OCI-LY3 (cell line): ENCODE data around the gene IGIP.
A peak's percentile ranks its signal among the peaks of the same experiment; 100 is the strongest.

Experiments
- H2AFZ ChIP-seq: fragments of 200-600, 300-600 bp; shearing (Covaris generic); 2 replicates; pipeline ENCODE4 v1.6.0; 2014; ENCODE audit warnings: antibody characterized with exemption, low read depth, low read length
- H3K27ac ChIP-seq: fragments of 200-600, 300-600 bp; sonication (generic); 2 replicates; pipeline ENCODE4 v1.5.1; 2014; ENCODE audit warnings: mild to moderate bottlenecking, low read length, moderate library complexity, mixed read lengths
- H3K27me3 ChIP-seq: fragments of 200-600, 300-600 bp; sonication (generic); 2 replicates; pipeline ENCODE4 v1.6.1; 2014; ENCODE audit warnings: low read depth, low read length, mixed read lengths
- H3K36me3 ChIP-seq: fragments of 200-600, 300-600 bp; sonication (generic); replicated peaks from 2 replicates; pipeline ENCODE3; 2014; ENCODE audit warnings: low read depth, low read length, mixed read lengths
- H3K4me1 ChIP-seq: fragments of 300-600, 200-600 bp; sonication (generic); 2 replicates; pipeline ENCODE4 v1.6.1; 2014; ENCODE audit warnings: low read length, mixed read lengths
- H3K4me2 ChIP-seq: fragments of 200-600, 300-600 bp; sonication (generic); 2 replicates; pipeline ENCODE4 v1.6.1; 2014; ENCODE audit warnings: low read length, mixed read lengths
- H3K4me3 ChIP-seq: fragments of 300-600, 200-600 bp; sonication (generic); 2 replicates; pipeline ENCODE4 v1.5.1; 2014; ENCODE audit warnings: antibody characterized with exemption, mild to moderate bottlenecking, low read length, moderate library complexity
- H3K79me2 ChIP-seq: fragments of 300-600, 200-600 bp; shearing (Covaris generic); 2 replicates; pipeline ENCODE4 v1.6.1; 2014; ENCODE audit warnings: mild to moderate bottlenecking, low read length, mixed read lengths
- H3K9ac ChIP-seq: fragments of 300-600, 200-600 bp; shearing (Covaris generic); 2 replicates; pipeline ENCODE4 v1.6.0; 2014; ENCODE audit warnings: mild to moderate bottlenecking, low read length, moderate library complexity
- H3K9me3 ChIP-seq: fragments of 200-600, 300-600 bp; shearing (Covaris generic); 2 replicates; pipeline ENCODE4 v1.6.1; 2014; ENCODE audit warnings: low read length, mixed read lengths; ENCODE audit not compliant: insufficient read depth
- H4K20me1 ChIP-seq: fragments of 200-600, 300-600 bp; sonication (generic); 2 replicates; pipeline ENCODE4 v1.6.1; 2016; ENCODE audit warnings: low read length, mixed read lengths; ENCODE audit not compliant: insufficient read depth
- EZH2phosphoT487 ChIP-seq: fragments of 200-600 bp; shearing (Covaris generic); IDR thresholded peaks from 2 replicates; pipeline ENCODE4 v1.6.1; 2018; ENCODE audit warnings: antibody characterized with exemption, mixed run types, low read depth
- TF ChIP-seq, protein P1 (sequence below): fragments of 200-600, 300-600 bp; sonication (generic); IDR thresholded peaks from 2 replicates; pipeline ENCODE4 v1.5.1; 2014; ENCODE audit warnings: antibody characterized with exemption, low read length, low read depth

Gene IGIP

DNA sequence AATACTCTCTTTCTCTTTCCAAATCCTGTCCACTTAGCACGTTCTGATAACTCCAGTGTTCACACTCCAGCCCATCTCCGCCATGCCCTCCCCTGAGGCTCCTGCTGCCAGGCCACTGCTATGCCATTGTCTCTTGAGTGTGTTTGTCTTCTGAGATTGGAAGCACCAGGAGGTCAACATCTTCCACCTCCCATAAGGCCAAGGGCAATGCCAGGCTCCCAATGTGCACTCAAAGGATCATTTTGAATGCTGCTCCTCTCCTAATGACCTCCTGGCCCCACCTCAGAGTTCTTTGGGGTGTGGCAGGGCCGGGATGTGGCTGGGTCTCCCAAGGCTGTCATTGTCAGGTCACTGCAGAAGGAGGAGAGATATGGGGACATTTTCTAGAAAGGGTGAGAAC, 19.5 kb downstream of the IGIP start:
- Histone ChIP-seq H3K9me3 (no peaks in the 10 kb centered on the region), H3K9ac (no peak overlapping the region), H3K4me3 (no peak overlapping the region), H4K20me1 (no peaks in the 10 kb centered on the region), H3K4me1 (peaks cover 10% of the 10 kb centered on the region), H3K79me2 (no peaks in the 10 kb centered on the region), H2AFZ (no peak overlapping the region), H3K27me3 (no peaks in the 10 kb centered on the region), H3K27ac (no peak overlapping the region), H3K4me2 (peak overlapping the region; percentile 61; the same call in 1 of the 2 replicates), H3K36me3 (no peaks in the 10 kb centered on the region)
- no peak for TF ChIP-seq EZH2phosphoT487
- TF ChIP-seq, protein P1, sequence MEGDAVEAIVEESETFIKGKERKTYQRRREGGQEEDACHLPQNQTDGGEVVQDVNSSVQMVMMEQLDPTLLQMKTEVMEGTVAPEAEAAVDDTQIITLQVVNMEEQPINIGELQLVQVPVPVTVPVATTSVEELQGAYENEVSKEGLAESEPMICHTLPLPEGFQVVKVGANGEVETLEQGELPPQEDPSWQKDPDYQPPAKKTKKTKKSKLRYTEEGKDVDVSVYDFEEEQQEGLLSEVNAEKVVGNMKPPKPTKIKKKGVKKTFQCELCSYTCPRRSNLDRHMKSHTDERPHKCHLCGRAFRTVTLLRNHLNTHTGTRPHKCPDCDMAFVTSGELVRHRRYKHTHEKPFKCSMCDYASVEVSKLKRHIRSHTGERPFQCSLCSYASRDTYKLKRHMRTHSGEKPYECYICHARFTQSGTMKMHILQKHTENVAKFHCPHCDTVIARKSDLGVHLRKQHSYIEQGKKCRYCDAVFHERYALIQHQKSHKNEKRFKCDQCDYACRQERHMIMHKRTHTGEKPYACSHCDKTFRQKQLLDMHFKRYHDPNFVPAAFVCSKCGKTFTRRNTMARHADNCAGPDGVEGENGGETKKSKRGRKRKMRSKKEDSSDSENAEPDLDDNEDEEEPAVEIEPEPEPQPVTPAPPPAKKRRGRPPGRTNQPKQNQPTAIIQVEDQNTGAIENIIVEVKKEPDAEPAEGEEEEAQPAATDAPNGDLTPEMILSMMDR: no peak

DNA sequence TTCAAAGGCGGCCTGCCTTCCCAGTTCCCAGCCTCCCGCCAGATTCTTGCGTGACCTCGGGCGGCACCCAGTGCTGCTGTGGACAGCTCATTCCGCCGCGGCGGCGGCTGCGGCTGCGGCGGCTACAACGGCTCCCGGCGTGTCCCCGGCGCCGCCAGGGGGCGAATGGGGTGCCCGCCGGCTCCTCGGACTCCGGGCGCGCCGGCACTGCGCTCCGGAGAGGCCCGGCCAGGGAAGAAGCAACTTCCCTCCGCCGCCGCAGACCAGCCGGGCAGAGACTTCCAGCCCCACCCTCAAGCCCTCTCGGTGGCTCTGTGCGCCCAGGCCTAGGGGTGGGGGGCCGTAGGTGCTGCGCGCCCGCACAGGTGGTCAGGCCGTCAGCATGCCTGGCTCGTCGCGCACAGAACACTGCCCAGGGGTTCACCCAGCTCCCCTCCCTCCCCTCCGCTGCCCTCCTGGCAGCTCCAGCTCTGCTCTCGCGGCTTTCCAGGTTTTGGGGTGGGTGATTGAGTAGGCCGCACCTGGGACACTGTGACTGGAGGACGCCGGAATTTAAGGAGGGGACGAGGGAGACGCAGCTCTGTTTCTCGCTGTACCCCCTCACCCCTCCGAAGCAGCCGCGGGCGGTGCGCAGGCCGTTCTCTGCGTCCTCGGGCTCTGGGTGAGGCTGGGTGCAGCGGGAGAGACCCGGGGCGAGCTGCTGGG, 20.2 kb downstream of the IGIP start:
- no peak overlapping the region for H2AFZ ChIP-seq
- no peak overlapping the region for H3K9ac ChIP-seq
- H3K4me1 ChIP-seq: peaks cover 4% of the 10 kb centered on the region
- H3K36me3 ChIP-seq: no peaks in the 10 kb centered on the region
- H3K4me2 ChIP-seq: peak overlapping the region; percentile 61
- H3K9me3 ChIP-seq: no peaks in the 10 kb centered on the region
- H3K4me3 ChIP-seq: peak overlapping the region; percentile 68
- H3K27ac ChIP-seq: no peak overlapping the region
- H3K27me3 ChIP-seq: no peaks in the 10 kb centered on the region
- H4K20me1 ChIP-seq: no peaks in the 10 kb centered on the region
- TF ChIP-seq, protein P1: peak; percentile 33
- TF ChIP-seq EZH2phosphoT487: no peak
- no peaks in the 10 kb centered on the region for H3K79me2 ChIP-seq

DNA sequence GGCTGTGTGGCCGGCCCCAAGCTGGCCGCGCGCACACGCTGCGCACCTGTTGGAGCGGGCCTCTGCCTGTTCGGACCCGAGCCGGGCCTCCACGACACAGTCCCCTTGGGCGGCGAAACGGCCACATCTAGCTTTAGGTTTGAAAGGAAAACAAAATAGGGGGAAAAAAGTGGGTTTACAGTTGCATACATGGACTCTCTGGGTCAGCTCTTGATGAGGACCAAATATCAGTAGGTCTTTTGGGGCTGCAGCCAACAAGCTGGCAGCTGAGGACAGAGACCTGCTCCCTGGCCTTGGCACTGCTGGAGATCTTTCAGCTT, 20.7 kb downstream of the IGIP start:
- no peaks in the 10 kb centered on the region for H3K27me3 ChIP-seq
- no peak overlapping the region for H3K27ac ChIP-seq
- no peak for TF ChIP-seq EZH2phosphoT487
- TF ChIP-seq, protein P1: no peak
- H3K9ac ChIP-seq: no peak overlapping the region
- no peak overlapping the region for H3K4me3 ChIP-seq
- no peak overlapping the region for H3K4me2 ChIP-seq
- no peaks in the 10 kb centered on the region for H3K9me3 ChIP-seq
- H3K79me2 ChIP-seq: no peaks in the 10 kb centered on the region
- no peak overlapping the region for H2AFZ ChIP-seq
- peaks cover 3% of the 10 kb centered on the region; the same call in 1 of the 2 replicates for H3K4me1 ChIP-seq
- H4K20me1 ChIP-seq: no peaks in the 10 kb centered on the region
- H3K36me3 ChIP-seq: no peaks in the 10 kb centered on the region

DNA sequence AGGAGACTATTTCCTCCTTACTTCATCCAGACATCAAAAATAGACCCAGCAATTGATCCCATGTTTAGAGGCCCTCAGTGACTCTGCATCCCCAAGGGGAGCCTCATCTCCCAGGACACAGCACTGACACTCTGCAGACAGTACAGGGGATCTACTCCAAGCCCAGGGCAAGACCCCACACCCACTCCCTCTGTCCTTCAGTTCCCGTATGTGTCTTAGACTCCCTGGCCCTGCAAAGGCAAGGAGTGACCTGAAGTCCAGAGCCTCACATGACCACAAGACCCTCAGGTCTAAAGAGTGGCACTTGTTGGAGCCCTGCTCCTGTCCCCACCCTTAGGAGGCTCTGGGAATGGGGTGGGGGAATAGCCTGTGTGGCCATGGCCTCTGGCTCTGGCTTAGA, 21.7 kb downstream of the IGIP start:
- no peaks in the 10 kb centered on the region for H4K20me1 ChIP-seq
- no peak overlapping the region for H3K9ac ChIP-seq
- H3K27me3 ChIP-seq: no peaks in the 10 kb centered on the region
- H3K79me2 ChIP-seq: no peaks in the 10 kb centered on the region
- peaks cover 3% of the 10 kb centered on the region; the same call in 1 of the 2 replicates for H3K4me1 ChIP-seq
- no peak overlapping the region for H2AFZ ChIP-seq
- H3K9me3 ChIP-seq: no peaks in the 10 kb centered on the region
- no peak overlapping the region for H3K4me2 ChIP-seq
- H3K4me3 ChIP-seq: no peak overlapping the region
- no peak overlapping the region for H3K27ac ChIP-seq
- no peaks in the 10 kb centered on the region for H3K36me3 ChIP-seq
- TF ChIP-seq, protein P1: no peak
- no peak for TF ChIP-seq EZH2phosphoT487
